Neuronal stem cell (in vitro differentiated cells): Measurements from ENCODE around the gene NIPA2.
"Not testable (repeated sequence)": the region's sequence is repeated elsewhere in the genome, so short reads cannot be mapped to it uniquely, and the experiment has no call there.

Source experiments
- DNase-seq: peaks from one replicate; pipeline ENCODE4 v3.0.0-alpha.2; 2013; ENCODE audit warnings: low spot score
- H2AFZ ChIP-seq: one replicate; pipeline ENCODE4 v1.6.1; 2013; ENCODE audit warnings: mild to moderate bottlenecking, low read length, inconsistent platforms
- H2AK5ac ChIP-seq: 2 replicates; pipeline ENCODE4 v1.6.1; 2013; ENCODE audit warnings: low read depth, mild to moderate bottlenecking, inconsistent platforms, low read length, moderate library complexity, mixed read lengths
- H2BK120ac ChIP-seq: 2 replicates; pipeline ENCODE4 v1.6.1; 2013; ENCODE audit warnings: low read depth, mild to moderate bottlenecking, inconsistent platforms, low read length, moderate library complexity, mixed read lengths
- H2BK12ac ChIP-seq: one replicate; pipeline ENCODE4 v1.6.1; 2013; ENCODE audit warnings: low read length, inconsistent platforms
- H2BK15ac ChIP-seq: 2 replicates; pipeline ENCODE4 v1.6.1; 2013; ENCODE audit warnings: mild to moderate bottlenecking, low read length, inconsistent platforms, mixed read lengths
- H2BK5ac ChIP-seq: one replicate; pipeline ENCODE4 v1.6.1; 2013; ENCODE audit warnings: inconsistent platforms, mild to moderate bottlenecking, low read length, moderate library complexity
- H3K14ac ChIP-seq: one replicate; pipeline ENCODE4 v1.6.1; 2013; ENCODE audit warnings: low read length, inconsistent platforms
- H3K18ac ChIP-seq: 2 replicates; pipeline ENCODE4 v1.6.1; 2013; ENCODE audit warnings: low read length, inconsistent platforms
- H3K23ac ChIP-seq: 2 replicates; pipeline ENCODE4 v1.6.1; 2013; ENCODE audit warnings: low read depth, mild to moderate bottlenecking, mixed read lengths, low read length, inconsistent platforms; ENCODE audit not compliant: poor library complexity
- H3K27ac ChIP-seq: replicated peaks from 3 replicates; pipeline ENCODE4 v1.5.1; 2013; ENCODE audit warnings: low read length, inconsistent platforms
- H3K27me3 ChIP-seq, 3 experiments: 2 replicates each; pipeline ENCODE4 v1.6.1; 2013; ENCODE audit warnings: low read length in 3 of 3, mild to moderate bottlenecking in 2 of 3, inconsistent platforms in 1 of 3, low read depth in 1 of 3, mixed read lengths in 1 of 3, moderate library complexity in 1 of 3; ENCODE audit not compliant: control insufficient read depth in 3 of 3, insufficient read depth in 3 of 3
- H3K36me3 ChIP-seq, 2 donors: replicated peaks in 1 of 2; 2 replicates each; pipeline ENCODE4 v1.6.1; 2013; ENCODE audit warnings: low read length in 2 of 2; ENCODE audit not compliant: control insufficient read depth in 2 of 2, insufficient read depth in 2 of 2
- H3K4ac ChIP-seq: 2 replicates; pipeline ENCODE4 v1.6.1; 2013; ENCODE audit warnings: inconsistent platforms, mild to moderate bottlenecking, low read length, moderate library complexity
- H3K4me1 ChIP-seq, 2 donors: 1 replicate in 1 of 2; 2 replicates in 1 of 2; pipeline ENCODE4 v1.6.1; 2013; ENCODE audit warnings: low read length in 2 of 2, low read depth in 1 of 2; ENCODE audit not compliant: control insufficient read depth in 2 of 2, insufficient read depth in 1 of 2
- H3K4me2 ChIP-seq: one replicate; pipeline ENCODE4 v1.6.1; 2013; ENCODE audit warnings: mild to moderate bottlenecking, low read length, inconsistent platforms; ENCODE audit not compliant: insufficient read depth, poor library complexity, severe bottlenecking
- H3K4me3 ChIP-seq, 2 donors: 2 replicates each; pipeline ENCODE4 v1.5.1; 2013; ENCODE audit warnings: low read length in 2 of 2, mild to moderate bottlenecking in 2 of 2, inconsistent platforms in 1 of 2, moderate library complexity in 1 of 2
- H3K79me1 ChIP-seq: one replicate; pipeline ENCODE4 v1.6.1; 2013; ENCODE audit warnings: low read depth, mild to moderate bottlenecking, inconsistent platforms, low read length, moderate library complexity
- H3K9ac ChIP-seq: one replicate; pipeline ENCODE4 v1.6.1; 2013; ENCODE audit warnings: mild to moderate bottlenecking, low read depth, low read length, inconsistent platforms; ENCODE audit not compliant: poor library complexity
- H3K9me3 ChIP-seq, 2 donors: replicated peaks in 1 of 2; 2 replicates each; pipeline versions ENCODE3 to v1.6.1; 2013; ENCODE audit warnings: low read length in 2 of 2, mild to moderate bottlenecking in 2 of 2, inconsistent platforms in 1 of 2, low read depth in 1 of 2, mixed read lengths in 1 of 2, moderate library complexity in 1 of 2; ENCODE audit not compliant: control insufficient read depth in 2 of 2, insufficient read depth in 1 of 2
- H4K8ac ChIP-seq: one replicate; pipeline ENCODE4 v1.6.1; 2013; ENCODE audit warnings: low read depth, mild to moderate bottlenecking, inconsistent platforms, low read length, moderate library complexity
- H4K91ac ChIP-seq: one replicate; pipeline ENCODE4 v1.6.1; 2013; ENCODE audit warnings: low read length, low read depth, mild to moderate bottlenecking, inconsistent platforms; ENCODE audit not compliant: poor library complexity
- WGBS, 2 donors: extraction: QIAGEN DNeasy Blood & Tissue Kit; methylation state at CpG; one replicate each; pipeline ENCODE4 v1.1.7; 2013; ENCODE audit warnings: missing lambda C conversion rate in 2 of 2, mixed read lengths in 1 of 2; ENCODE audit not compliant: insufficient read length in 2 of 2, insufficient replicate concordance in 1 of 2; ENCODE audit errors: extremely low coverage in 2 of 2; 5-methylcytosine and 5-hydroxymethylcytosine counted together

The NIPA2 gene

DNA sequence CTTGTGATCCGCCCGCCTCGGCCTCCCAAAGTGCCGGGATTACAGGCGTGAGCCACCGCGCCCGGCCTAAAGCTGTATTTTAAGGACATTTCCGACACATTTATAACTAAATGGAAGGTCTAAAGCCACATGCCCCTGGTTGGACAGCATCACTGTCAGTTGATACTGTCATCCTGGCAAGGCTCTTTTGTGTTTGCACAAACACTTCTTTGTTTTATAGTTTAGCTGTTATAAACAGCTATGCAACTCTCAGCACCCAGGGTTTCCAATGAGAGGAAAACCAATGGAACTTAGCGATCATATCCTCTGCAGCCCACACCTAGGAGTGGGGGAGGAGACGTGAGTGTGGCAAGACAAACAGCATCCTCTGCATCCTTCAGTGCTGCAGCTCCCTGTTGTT, 32.3 kb upstream of the NIPA2 start:
- no peak overlapping the region for H2AFZ ChIP-seq
- H3K4ac ChIP-seq: no peak overlapping the region
- H3K27ac ChIP-seq: no peak overlapping the region
- H3K27me3 ChIP-seq: no peaks in the 10 kb centered on the region
- WGBS, 2 donors: no CpG with 5 or more reads among the region's 11 CpGs
- H3K18ac ChIP-seq: no peak overlapping the region
- H2BK5ac ChIP-seq: no peak overlapping the region
- peaks cover 3% of the 10 kb centered on the region for H3K79me1 ChIP-seq
- H4K8ac ChIP-seq: no peak overlapping the region
- no peak for DNase-seq
- H3K14ac ChIP-seq: no peak overlapping the region
- no peak overlapping the region for H2BK15ac ChIP-seq
- H3K9me3 ChIP-seq: no peaks in the 10 kb centered on the region
- no peak overlapping the region for H3K9ac ChIP-seq
- no peaks in the 10 kb centered on the region for H3K36me3 ChIP-seq
- no peak overlapping the region for H3K4me3 ChIP-seq
- H3K23ac ChIP-seq: no peak overlapping the region
- no peak overlapping the region for H4K91ac ChIP-seq
- no peak overlapping the region for H2BK12ac ChIP-seq
- no peak overlapping the region for H2AK5ac ChIP-seq
- no peaks in the 10 kb centered on the region for H3K4me1 ChIP-seq
- no peak overlapping the region for H3K4me2 ChIP-seq
- H2BK120ac ChIP-seq: no peak overlapping the region

DNA sequence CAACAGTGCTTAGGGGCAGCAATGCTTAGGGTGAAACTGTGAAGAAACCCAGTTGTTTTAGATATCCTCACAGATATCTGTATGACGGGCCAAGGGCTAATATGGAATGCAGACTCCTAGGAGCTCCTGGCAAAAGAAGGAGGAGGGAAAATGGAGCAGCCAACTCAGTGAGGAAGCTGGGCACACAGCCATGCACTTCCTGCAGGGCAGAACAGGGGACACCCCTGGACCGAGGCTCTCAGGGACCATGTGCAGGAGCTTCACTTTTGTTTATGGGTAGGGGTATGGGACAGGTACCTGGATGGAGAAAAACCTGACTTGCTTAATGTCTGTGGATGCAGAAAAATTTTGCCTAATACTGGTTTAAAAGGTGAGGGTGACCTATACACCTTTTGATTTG, 31.8 kb upstream of the NIPA2 start:
- Histone ChIP-seq H3K18ac (no peak overlapping the region), H3K79me1 (peaks cover 3% of the 10 kb centered on the region), H3K9ac (no peak overlapping the region), H3K4ac (no peak overlapping the region), H2BK5ac (no peak overlapping the region), H3K9me3 (no peaks in the 10 kb centered on the region), H3K4me2 (no peak overlapping the region), H3K36me3 (no peaks in the 10 kb centered on the region), H3K4me1 (no peaks in the 10 kb centered on the region), H2AK5ac (no peak overlapping the region), H3K14ac (no peak overlapping the region), H4K91ac (no peak overlapping the region), H3K27me3 (no peaks in the 10 kb centered on the region), H2BK12ac (no peak overlapping the region), H4K8ac (no peak overlapping the region), H3K27ac (no peak overlapping the region), H3K23ac (no peak overlapping the region), H3K4me3 (no peak overlapping the region), H2BK15ac (no peak overlapping the region), H2AFZ (no peak overlapping the region), H2BK120ac (no peak overlapping the region)
- no peak for DNase-seq
- no CpG with 5 or more reads among the region's 2 CpGs for whole genome bisulfite sequencing, 2 donors

DNA sequence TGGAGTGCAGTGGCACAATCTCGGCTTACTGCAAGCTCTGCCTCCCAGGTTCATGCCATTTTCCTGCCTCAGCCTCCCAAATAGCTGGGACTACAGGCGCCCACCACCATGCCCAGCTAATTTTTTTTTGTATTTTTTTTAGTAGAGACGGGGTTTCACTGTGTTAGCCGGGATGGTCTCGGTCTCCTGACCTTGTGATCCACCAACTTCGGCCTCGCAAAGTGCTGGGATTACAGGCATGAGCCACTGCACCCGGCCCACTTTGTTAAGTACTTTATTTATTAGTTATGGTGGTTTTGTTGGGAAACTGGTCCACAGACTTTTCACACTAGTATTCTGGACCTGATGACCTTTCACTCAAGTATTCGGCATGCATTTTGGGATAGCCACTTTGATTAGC, 30.6 kb upstream of the NIPA2 start:
- not testable (repeated sequence) for H2AFZ ChIP-seq, H2BK5ac ChIP-seq, H3K23ac ChIP-seq, H3K9me3 ChIP-seq, H2BK120ac ChIP-seq, H3K27me3 ChIP-seq, H3K14ac ChIP-seq, H3K4me1 ChIP-seq, H3K27ac ChIP-seq, H3K36me3 ChIP-seq, H3K4me3 ChIP-seq, H3K79me1 ChIP-seq, H3K4me2 ChIP-seq, DNase-seq, H2BK15ac ChIP-seq, H3K9ac ChIP-seq, H4K91ac ChIP-seq, H3K4ac ChIP-seq, H3K18ac ChIP-seq, H4K8ac ChIP-seq, H2BK12ac ChIP-seq, H2AK5ac ChIP-seq
- WGBS, 2 donors: no CpG with 5 or more reads among the region's 9 CpGs

DNA sequence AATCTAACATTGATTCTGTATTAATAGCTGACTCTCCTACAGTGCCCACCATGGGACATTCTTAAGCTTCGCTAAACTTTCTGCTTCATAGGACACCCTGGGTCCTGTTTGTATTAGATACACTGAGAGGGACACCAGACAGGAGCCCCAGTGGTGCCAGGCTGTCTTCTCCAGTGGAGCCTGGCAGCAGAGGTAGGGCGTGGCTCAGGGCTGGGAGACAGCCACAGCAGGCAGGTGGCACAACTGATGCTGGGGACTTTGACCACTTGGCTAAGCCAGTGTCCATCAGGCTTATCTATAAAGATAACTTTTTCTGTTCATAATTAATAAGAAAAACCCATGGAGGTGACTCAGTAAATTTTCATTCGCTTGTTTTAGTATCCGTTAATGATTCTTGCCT, 30.2 kb upstream of the NIPA2 start:
- H4K91ac ChIP-seq: no peak overlapping the region
- no peak overlapping the region for H2BK15ac ChIP-seq
- H3K27ac ChIP-seq: no peak overlapping the region
- H3K36me3 ChIP-seq: peaks cover 0 to 4% of the 10 kb centered on the region in 2 donors
- H3K27me3 ChIP-seq: no peaks in the 10 kb centered on the region
- no peak overlapping the region for H2AFZ ChIP-seq
- no peak overlapping the region for H3K14ac ChIP-seq
- no peak overlapping the region for H2AK5ac ChIP-seq
- no peak for DNase-seq
- no peak overlapping the region for H3K9ac ChIP-seq
- no peak overlapping the region for H3K18ac ChIP-seq
- H2BK120ac ChIP-seq: no peak overlapping the region
- no peak overlapping the region for H3K4me2 ChIP-seq
- no peak overlapping the region for H2BK12ac ChIP-seq
- no peak overlapping the region for H3K4ac ChIP-seq
- H3K9me3 ChIP-seq: no peaks in the 10 kb centered on the region
- no peak overlapping the region for H3K23ac ChIP-seq
- no peak overlapping the region for H3K4me3 ChIP-seq
- H2BK5ac ChIP-seq: no peak overlapping the region
- no peak overlapping the region for H4K8ac ChIP-seq
- WGBS, 2 donors: no CpG with 5 or more reads among the region's 4 CpGs
- H3K79me1 ChIP-seq: peaks cover 2% of the 10 kb centered on the region
- H3K4me1 ChIP-seq: no peaks in the 10 kb centered on the region
